ENCODE results near the gene SSR3.

The SSR3 gene

GRCh38 chr3:156519758-156520162, 35.2 kb downstream of the SSR3 start:
- Histone ChIP-seq H3K4me3 (ENCODE audit: low read length, poor library complexity, severe bottlenecking) (no peak overlapping the region), H3K4me2 (ENCODE audit: low read depth, low read length, poor library complexity, severe bottlenecking) (no peak overlapping the region), H3K4me1 (ENCODE audit: insufficient read depth, low read length, poor library complexity, severe bottlenecking) (peaks cover under 1% of the 10 kb centered on the region), H3K9me3 (ENCODE audit: insufficient read depth, low read depth, low read length) (no peaks in the 10 kb centered on the region), H4K20me1 (ENCODE audit: insufficient read depth, low read length, poor library complexity, severe bottlenecking) (no peaks in the 10 kb centered on the region), H3K9me2 (replicated peaks; ENCODE audit: low read depth, low read length) (no peaks in the 10 kb centered on the region), H3K79me2 (ENCODE audit: insufficient read depth, low read length) (no peaks in the 10 kb centered on the region), H3K36me3 (ENCODE audit: insufficient read depth, low read length) (no peaks in the 10 kb centered on the region), H2AFZ (ENCODE audit: low read length) (no peak overlapping the region), H3K9ac (ENCODE audit: low read depth, low read length, poor library complexity, severe bottlenecking) (no peak overlapping the region), H3F3A (ENCODE audit: low read depth) (no peaks in the 10 kb centered on the region), H3K27me3 (ENCODE audit: insufficient read depth, low read length, poor library complexity, severe bottlenecking) (peaks cover 66% of the 10 kb centered on the region)
- TF ChIP-seq, protein P1, sequence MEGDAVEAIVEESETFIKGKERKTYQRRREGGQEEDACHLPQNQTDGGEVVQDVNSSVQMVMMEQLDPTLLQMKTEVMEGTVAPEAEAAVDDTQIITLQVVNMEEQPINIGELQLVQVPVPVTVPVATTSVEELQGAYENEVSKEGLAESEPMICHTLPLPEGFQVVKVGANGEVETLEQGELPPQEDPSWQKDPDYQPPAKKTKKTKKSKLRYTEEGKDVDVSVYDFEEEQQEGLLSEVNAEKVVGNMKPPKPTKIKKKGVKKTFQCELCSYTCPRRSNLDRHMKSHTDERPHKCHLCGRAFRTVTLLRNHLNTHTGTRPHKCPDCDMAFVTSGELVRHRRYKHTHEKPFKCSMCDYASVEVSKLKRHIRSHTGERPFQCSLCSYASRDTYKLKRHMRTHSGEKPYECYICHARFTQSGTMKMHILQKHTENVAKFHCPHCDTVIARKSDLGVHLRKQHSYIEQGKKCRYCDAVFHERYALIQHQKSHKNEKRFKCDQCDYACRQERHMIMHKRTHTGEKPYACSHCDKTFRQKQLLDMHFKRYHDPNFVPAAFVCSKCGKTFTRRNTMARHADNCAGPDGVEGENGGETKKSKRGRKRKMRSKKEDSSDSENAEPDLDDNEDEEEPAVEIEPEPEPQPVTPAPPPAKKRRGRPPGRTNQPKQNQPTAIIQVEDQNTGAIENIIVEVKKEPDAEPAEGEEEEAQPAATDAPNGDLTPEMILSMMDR (conservative IDR thresholded peaks at IDR 0.05; ENCODE audit: low read length): no peak
- no peak for TF ChIP-seq EZH2phosphoT487 (IDR thresholded peaks at IDR 0.05; ENCODE audit: borderline replicate concordance)

DNA sequence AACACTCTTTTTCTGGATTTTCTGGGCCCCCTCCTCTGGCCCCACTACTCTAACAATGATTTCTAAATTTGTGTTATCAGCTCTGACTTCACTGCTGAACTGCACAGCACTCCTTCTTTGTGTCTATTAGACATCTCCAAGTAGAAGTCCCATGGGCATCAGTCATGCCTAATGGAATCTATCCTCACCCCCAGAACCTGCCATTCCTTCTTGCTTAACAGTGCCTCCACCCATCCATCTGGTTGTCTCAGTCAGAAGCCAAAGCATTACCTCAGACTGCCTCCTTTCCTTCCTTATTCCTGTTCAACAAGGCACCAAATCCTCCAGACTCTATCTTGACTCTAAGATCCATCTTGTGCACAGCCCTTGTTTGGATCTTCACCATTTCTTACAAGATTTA, 36.2 kb downstream of the SSR3 start:
- no peaks in the 10 kb centered on the region for H3K36me3 ChIP-seq (ENCODE audit: insufficient read depth, low read length)
- H3K9ac ChIP-seq (ENCODE audit: low read depth, low read length, poor library complexity, severe bottlenecking): no peak overlapping the region
- H3K27me3 ChIP-seq (ENCODE audit: insufficient read depth, low read length, poor library complexity, severe bottlenecking): peaks cover 60% of the 10 kb centered on the region
- no peaks in the 10 kb centered on the region for H3F3A ChIP-seq (ENCODE audit: low read depth)
- H3K79me2 ChIP-seq (ENCODE audit: insufficient read depth, low read length): no peaks in the 10 kb centered on the region
- no peak overlapping the region for H3K4me2 ChIP-seq (ENCODE audit: low read depth, low read length, poor library complexity, severe bottlenecking)
- no peaks in the 10 kb centered on the region for H3K4me1 ChIP-seq (ENCODE audit: insufficient read depth, low read length, poor library complexity, severe bottlenecking)
- H3K9me3 ChIP-seq (ENCODE audit: insufficient read depth, low read depth, low read length): no peaks in the 10 kb centered on the region
- no peak overlapping the region for H2AFZ ChIP-seq (ENCODE audit: low read length)
- H4K20me1 ChIP-seq (ENCODE audit: insufficient read depth, low read length, poor library complexity, severe bottlenecking): no peaks in the 10 kb centered on the region
- H3K4me3 ChIP-seq (ENCODE audit: low read length, poor library complexity, severe bottlenecking): no peak overlapping the region
- TF ChIP-seq EZH2phosphoT487 (IDR thresholded peaks at IDR 0.05; ENCODE audit: borderline replicate concordance): no peak
- TF ChIP-seq, protein P1 (conservative IDR thresholded peaks at IDR 0.05; ENCODE audit: low read length): no peak
- H3K9me2 ChIP-seq (replicated peaks; ENCODE audit: low read depth, low read length): no peaks in the 10 kb centered on the region

DNA sequence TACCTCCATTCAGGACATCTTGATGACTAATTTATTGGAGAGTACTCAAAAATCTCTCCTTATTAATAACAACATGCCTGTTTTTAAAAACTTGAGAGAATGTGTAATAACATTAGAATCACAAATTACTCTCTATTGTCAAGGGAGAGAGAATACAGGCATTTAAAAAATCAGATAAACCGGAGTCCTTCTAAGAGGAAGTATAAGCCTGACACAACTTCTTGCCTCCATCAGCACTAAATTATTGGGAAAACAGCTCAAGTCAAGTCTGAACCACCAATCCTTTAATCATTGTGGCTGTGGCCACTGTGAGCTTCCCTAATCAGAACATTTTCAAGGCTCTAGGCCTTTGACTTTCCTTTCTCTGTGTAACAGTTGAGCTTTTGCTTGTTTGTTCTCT, 38.0 kb downstream of the SSR3 start:
- H4K20me1 ChIP-seq (ENCODE audit: insufficient read depth, low read length, poor library complexity, severe bottlenecking): no peaks in the 10 kb centered on the region
- H2AFZ ChIP-seq (ENCODE audit: low read length): no peak overlapping the region
- TF ChIP-seq, protein P1 (conservative IDR thresholded peaks at IDR 0.05; ENCODE audit: low read length): no peak
- TF ChIP-seq EZH2phosphoT487 (IDR thresholded peaks at IDR 0.05; ENCODE audit: borderline replicate concordance): no peak
- H3K9me2 ChIP-seq (replicated peaks; ENCODE audit: low read depth, low read length): no peaks in the 10 kb centered on the region
- no peaks in the 10 kb centered on the region for H3K36me3 ChIP-seq (ENCODE audit: insufficient read depth, low read length)
- H3K27me3 ChIP-seq (ENCODE audit: insufficient read depth, low read length, poor library complexity, severe bottlenecking): peaks cover 43% of the 10 kb centered on the region
- H3K4me1 ChIP-seq (ENCODE audit: insufficient read depth, low read length, poor library complexity, severe bottlenecking): no peaks in the 10 kb centered on the region
- no peak overlapping the region for H3K4me2 ChIP-seq (ENCODE audit: low read depth, low read length, poor library complexity, severe bottlenecking)
- H3K4me3 ChIP-seq (ENCODE audit: low read length, poor library complexity, severe bottlenecking): no peak overlapping the region
- H3K79me2 ChIP-seq (ENCODE audit: insufficient read depth, low read length): no peaks in the 10 kb centered on the region
- H3K9ac ChIP-seq (ENCODE audit: low read depth, low read length, poor library complexity, severe bottlenecking): no peak overlapping the region
- no peaks in the 10 kb centered on the region for H3K9me3 ChIP-seq (ENCODE audit: insufficient read depth, low read depth, low read length)
- H3F3A ChIP-seq (ENCODE audit: low read depth): no peaks in the 10 kb centered on the region
